ENCODE measurements around the gene ZBTB40.

- TF ChIP-seq, protein P1, sequence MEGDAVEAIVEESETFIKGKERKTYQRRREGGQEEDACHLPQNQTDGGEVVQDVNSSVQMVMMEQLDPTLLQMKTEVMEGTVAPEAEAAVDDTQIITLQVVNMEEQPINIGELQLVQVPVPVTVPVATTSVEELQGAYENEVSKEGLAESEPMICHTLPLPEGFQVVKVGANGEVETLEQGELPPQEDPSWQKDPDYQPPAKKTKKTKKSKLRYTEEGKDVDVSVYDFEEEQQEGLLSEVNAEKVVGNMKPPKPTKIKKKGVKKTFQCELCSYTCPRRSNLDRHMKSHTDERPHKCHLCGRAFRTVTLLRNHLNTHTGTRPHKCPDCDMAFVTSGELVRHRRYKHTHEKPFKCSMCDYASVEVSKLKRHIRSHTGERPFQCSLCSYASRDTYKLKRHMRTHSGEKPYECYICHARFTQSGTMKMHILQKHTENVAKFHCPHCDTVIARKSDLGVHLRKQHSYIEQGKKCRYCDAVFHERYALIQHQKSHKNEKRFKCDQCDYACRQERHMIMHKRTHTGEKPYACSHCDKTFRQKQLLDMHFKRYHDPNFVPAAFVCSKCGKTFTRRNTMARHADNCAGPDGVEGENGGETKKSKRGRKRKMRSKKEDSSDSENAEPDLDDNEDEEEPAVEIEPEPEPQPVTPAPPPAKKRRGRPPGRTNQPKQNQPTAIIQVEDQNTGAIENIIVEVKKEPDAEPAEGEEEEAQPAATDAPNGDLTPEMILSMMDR (IDR thresholded peaks at IDR 0.05), result no peak
- TF ChIP-seq JUN (CRISPR knock-in tag; IDR thresholded peaks at IDR 0.05) (no peak), AR (CRISPR knock-in tag; IDR thresholded peaks at IDR 0.05) (no peak), ELF4 (CRISPR knock-in tag; IDR thresholded peaks at IDR 0.05; ENCODE audit: low read depth) (no peak), HMGXB4 (CRISPR knock-in tag; IDR thresholded peaks at IDR 0.05) (no peak), CREM (CRISPR knock-in tag; IDR thresholded peaks at IDR 0.05) (no peak), FOXP1 (CRISPR knock-in tag; IDR thresholded peaks at IDR 0.05; ENCODE audit: borderline replicate concordance) (no peak), USF2 (CRISPR knock-in tag; IDR thresholded peaks at IDR 0.05) (no peak), USF1 (CRISPR knock-in tag; IDR thresholded peaks at IDR 0.05) (no peak)
- TF ChIP-seq, protein P2, sequence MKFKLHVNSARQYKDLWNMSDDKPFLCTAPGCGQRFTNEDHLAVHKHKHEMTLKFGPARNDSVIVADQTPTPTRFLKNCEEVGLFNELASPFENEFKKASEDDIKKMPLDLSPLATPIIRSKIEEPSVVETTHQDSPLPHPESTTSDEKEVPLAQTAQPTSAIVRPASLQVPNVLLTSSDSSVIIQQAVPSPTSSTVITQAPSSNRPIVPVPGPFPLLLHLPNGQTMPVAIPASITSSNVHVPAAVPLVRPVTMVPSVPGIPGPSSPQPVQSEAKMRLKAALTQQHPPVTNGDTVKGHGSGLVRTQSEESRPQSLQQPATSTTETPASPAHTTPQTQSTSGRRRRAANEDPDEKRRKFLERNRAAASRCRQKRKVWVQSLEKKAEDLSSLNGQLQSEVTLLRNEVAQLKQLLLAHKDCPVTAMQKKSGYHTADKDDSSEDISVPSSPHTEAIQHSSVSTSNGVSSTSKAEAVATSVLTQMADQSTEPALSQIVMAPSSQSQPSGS (CRISPR knock-in tag; IDR thresholded peaks at IDR 0.05; ENCODE audit: borderline replicate concordance, low read depth), result no peak
- TF ChIP-seq, protein P3, sequence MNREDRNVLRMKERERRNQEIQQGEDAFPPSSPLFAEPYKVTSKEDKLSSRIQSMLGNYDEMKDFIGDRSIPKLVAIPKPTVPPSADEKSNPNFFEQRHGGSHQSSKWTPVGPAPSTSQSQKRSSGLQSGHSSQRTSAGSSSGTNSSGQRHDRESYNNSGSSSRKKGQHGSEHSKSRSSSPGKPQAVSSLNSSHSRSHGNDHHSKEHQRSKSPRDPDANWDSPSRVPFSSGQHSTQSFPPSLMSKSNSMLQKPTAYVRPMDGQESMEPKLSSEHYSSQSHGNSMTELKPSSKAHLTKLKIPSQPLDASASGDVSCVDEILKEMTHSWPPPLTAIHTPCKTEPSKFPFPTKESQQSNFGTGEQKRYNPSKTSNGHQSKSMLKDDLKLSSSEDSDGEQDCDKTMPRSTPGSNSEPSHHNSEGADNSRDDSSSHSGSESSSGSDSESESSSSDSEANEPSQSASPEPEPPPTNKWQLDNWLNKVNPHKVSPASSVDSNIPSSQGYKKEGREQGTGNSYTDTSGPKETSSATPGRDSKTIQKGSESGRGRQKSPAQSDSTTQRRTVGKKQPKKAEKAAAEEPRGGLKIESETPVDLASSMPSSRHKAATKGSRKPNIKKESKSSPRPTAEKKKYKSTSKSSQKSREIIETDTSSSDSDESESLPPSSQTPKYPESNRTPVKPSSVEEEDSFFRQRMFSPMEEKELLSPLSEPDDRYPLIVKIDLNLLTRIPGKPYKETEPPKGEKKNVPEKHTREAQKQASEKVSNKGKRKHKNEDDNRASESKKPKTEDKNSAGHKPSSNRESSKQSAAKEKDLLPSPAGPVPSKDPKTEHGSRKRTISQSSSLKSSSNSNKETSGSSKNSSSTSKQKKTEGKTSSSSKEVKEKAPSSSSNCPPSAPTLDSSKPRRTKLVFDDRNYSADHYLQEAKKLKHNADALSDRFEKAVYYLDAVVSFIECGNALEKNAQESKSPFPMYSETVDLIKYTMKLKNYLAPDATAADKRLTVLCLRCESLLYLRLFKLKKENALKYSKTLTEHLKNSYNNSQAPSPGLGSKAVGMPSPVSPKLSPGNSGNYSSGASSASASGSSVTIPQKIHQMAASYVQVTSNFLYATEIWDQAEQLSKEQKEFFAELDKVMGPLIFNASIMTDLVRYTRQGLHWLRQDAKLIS (CRISPR knock-in tag; IDR thresholded peaks at IDR 0.05; ENCODE audit: borderline replicate concordance), result no peak
Measured at GRCh38 chr1:22496536-22497160, 45.0 kb downstream of the ZBTB40 start.
